ENCODE measurements around the gene DLX2.
"Not testable (repeated sequence)": the region's sequence is repeated elsewhere in the genome, so short reads cannot be mapped to it uniquely, and the experiment has no call there.

DLX2 gene

DNA sequence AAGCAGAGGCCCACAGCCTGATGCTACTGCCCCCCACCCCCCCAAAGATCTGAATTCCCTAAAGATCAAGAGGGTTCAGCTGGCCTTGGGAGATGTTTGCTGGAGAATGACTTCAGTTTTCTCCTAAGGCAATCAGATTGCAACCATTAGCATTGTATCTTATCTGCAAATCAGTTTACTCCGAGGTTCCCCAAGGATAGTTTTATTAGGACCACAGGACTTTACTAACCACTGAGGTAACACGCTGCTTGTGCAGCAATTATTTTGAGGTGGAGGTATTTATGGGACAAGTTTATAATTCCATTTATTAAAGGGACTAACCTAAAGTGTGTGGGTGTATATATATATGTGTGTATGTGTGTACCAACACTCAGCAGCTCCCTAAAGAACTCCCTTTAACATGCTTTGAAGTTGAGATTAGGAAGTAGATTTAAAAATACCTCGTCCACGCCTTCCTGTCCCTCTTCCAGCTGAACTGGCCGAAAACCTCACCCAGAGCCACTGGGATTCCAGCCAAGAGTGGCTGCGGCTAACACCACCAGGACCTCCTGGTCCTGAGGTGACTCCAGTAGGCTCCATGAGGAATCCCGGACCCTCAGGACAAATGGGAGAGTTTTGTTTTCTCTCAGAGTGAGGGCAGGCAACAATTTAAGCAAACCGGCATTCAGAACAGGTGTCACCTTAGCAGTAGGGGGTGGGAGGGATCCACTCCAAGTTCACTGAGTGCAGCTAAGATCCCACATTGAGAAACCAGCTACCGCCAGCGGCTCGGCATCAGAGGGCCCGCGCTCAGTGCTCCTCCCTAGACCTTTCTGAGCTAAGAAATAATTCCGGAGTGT, 20.4 kb downstream of the DLX2 start:
- DNase-seq = no peak

DNA sequence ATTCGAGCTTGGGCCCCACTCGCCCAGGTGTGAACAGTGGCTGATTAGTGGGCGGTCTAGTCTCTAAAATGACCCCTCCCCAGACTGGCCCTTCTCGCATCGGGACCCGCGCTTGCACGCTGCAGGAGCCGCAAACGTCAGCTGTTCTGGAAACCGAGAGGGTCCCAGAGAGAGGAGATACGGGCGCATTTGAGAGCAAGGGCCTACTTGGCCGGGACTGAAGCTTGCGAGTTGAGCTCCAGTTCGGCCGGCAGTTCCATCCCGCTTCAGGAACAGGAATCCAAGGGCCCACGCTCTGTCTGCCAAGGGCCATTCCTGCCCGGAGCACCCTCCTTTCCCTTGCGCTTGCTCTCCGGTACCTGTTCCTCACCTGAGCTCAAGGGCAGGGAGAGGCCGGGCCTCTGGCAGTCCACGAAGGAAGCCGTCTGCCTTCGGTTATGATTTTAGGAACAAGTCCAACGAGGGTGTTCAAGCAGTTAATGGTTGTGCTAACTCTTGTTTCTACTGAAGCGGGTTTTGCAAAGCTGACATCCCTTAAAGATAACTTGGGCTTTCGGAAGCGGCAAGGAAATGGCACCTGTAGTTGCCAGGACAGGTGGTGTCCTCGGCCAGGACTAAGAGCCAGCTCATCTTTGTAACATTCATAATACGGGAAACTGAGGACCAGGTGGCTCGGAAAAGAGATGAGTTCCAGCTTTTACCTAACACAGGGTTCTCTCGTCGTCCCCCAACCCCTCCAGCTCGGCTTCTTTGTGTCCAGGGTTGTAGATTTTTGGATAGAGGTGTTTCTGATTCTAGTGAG, 21.3 kb downstream of the DLX2 start:
- no peak for DNase-seq

DNA sequence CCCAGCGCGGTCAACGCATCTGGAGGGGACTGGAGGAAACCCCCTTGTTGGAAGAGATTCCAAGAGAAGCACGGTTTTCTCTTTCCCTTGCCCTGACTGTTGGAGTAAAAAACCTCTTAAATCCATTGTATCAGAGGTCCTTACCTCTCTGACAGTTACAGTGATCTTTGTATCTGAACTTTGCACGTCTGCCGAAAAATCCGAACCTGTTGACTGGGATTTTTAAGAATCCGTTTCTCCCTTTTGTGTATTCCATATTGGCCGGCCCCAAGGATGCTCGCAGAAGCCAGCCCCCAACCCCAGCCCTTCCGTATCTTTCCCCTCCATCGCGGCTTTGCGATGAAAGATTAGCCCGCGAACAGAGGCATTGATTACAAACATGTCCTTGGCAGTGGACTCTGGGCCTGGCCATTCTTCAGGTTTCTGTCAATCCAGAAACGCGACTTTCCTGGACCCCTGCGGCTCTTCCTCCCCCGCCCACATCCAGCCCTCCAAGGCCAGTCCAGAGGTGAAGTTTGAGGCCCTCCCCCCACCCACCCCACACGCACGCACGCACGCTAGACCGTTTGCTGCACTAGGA, 22.0 kb downstream of the DLX2 start:
- DNase-seq = no peak

DNA sequence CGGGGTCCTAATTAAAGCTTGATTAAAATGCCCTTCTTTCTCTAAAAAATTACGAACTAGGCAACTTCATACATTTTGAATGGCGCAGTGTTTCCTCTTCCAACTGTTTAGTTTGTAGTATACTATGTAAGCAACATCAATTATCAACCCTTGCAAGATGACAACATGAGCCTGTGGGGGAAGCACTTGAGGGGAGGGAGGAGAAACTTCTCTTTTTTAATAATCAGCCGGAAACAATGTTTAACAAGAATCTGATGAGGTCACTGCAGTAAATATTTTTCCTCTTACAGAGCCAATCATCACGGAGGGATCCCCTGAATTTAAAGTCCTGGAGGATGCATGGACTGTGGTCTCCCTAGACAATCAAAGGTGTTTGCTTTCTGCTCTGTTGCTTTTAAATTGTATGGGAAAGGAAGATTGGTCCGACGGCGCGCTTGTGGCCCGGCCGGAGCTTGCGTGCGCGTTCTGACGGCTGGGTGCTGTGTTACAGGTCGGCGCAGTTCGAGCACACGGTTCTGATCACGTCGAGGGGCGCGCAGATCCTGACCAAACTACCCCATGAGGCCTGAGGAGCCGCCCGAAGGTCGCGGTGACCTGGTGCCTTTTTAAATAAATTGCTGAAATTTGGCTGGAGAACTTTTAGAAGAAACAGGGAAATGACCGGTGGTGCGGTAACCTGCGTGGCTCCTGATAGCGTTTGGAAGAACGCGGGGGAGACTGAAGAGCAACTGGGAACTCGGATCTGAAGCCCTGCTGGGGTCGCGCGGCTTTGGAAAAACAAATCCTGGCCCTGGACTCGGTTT, 22.7 kb downstream of the DLX2 start:
- peak in 1 of 2 experiments; percentile 2 for DNase-seq

DNA sequence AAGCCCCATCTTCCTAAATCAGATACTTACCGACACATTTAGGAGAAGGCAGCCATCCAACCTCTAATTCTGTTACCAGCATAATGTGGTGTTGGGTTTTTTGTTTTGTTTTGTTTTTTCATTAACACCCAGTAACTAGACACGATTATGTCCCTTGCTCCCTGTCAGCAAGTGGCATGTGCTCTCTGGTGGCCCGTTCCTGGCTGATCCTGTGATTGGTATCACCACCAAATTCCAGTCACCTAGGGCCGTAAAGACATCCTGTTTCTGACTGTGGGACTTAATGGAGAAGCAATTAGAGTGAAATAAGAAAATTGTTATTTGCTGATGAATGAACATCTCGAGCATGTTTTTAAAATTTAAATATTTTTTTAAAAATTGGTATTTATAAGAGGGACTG, 23.3 kb downstream of the DLX2 start:
- DNase-seq = no peak

DNA sequence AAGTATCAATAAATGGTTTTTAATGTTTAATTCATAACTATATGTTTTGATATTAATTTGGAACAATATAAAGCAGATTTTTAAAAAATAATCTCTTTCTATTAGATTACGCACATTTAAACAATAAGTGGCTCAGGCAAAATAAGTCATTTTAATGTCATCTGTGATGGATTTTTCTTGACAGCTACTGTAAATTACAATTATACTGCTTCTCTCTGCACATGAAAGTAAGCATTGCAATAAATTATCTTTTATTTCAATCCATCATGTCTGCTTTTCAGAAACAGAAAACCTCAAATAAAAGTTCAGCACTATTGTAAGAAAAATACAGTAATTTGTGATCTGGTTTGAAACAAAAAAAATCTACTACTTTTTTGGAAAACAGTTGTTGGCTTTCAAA, 28.4 kb downstream of the DLX2 start:
- no peak for DNase-seq

DNA sequence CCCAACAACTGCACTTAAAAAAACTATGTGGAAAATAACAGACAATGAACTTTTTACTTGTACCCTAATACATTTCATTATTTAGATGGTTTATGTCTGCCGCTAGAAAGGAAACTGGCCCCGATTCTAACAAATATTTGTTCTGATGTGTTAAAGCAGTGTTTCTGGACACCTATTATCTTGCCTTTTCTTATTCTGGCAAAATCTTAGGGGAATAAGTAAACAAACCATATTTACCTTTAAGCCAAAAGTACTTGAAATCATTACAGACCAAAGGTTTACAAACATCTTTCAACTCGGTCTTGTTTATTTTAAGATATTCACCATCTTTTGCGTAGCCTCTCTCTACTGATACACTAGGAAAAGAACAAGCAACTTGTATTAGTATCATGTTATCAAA, 29.2 kb downstream of the DLX2 start:
- DNase-seq = no peak

DNA sequence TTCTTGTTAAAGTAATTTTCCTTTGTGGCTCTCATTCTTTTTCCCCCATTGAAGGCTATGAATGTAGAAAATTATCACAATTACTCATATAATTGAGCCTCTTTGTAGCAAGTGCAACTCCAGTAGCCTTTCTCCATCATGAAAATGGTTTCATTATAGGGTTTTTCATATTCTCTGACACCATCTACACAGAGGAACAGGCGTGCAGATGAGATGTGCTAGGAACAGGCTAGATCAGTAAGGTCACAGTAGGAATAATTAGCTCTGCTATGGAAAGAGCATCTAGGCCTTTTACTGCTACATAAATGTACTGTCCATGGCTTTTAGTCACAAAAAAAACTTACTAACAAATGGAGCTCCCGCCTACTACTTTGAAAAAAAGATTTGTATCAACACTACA, 30.0 kb downstream of the DLX2 start:
- no peak for DNase-seq

DNA sequence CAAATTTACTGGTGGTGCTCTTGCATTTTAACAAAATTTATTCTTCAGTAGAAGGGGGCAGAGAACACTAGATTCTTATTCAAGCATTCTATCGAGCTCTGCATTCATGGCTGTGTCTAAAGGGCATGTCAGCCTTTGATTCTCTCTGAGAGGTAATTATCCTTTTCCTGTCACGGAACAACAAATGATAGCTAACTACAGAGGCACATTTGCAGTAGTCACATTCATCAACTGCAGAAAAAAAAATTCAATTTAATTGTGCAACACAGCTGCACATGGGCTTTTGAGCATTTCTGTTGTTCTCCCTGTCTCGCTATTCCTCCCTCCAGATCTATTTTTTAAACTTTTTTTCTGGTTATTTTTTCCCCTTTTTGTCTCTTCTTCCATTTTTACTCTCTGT, 30.4 kb downstream of the DLX2 start:
- no peak for DNase-seq

DNA sequence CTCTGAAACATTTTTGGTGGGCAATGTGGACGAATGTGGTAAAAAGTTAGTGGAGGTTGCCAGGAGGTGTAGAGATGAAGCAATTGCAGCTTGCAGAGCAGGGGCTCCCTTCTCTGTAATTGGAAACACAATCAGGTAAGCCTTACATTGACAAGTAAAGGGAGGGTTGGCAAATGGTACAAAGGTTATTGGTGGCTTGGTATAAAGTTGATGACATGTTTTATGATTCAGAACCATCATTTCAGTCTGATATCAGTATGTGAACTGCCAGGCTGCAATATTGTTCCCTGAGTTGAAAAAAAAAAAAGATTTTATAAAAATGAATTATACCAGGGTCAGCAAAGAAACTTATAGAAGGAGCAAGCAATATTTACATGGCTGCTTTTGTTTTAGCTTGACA, 31.8 kb downstream of the DLX2 start:
- no peak for DNase-seq

DNA sequence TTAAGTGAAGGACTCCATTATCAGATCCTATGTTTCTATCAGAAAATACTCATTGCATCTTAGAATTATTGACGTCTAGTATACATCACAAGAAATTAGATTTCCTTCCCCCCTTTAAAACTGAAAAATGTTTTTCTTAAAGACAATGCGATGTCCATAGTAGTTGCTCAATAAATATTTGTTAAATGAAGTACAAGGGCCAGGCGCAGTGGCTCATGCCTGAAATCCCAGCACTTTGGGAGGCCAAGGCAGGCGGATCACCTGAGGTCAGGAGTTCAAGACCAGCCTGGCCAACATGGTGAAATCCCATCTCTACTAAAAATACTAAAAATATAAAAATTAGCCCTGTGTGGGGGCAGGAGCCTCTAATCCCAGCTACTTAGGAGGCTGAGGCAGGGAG, 34.8 kb downstream of the DLX2 start:
- DNase-seq = not testable (repeated sequence)

DNA sequence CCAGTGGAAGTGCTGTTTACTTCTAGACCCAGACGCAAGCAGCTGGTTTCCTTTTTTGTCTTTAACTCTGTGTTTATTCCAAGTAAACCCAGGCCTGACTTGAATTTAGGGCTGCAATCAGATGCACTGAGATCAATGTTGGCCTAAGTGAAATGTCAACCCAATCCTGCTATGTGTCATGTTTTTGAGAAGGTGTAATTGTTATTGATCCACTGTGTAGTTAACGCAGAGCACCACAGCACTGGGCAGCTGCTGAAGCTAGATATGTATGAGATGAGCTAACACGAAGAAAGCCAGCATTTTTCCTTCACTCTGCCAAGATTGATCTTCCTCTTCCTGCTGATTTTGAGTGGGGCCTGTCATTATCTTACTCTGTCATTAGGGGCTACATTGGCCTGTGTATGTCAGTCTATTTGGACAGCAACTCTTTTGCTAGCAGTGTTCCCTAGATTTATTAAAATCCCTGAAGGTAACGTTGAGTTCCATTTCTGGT, 36.3 kb downstream of the DLX2 start:
- DNase-seq = no peak

DNA sequence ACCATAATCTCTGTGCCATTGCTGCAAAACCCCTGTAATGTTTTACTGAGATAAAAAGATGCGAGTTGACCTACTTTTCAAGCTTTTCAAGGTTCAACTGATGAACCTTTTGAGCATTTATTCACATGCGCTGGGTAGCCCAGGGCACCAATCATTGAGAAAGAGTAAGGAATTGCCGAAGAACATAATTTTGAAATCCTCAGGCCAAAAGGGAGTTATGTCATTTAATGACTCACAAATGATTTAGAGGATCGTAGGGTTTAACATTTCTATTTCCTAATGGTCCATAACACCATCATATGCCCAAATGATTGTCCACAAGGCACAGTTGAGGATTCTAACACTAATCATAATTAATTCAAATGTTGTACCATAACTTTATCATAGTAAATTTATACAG, 37.6 kb downstream of the DLX2 start:
- no peak for DNase-seq

DNA sequence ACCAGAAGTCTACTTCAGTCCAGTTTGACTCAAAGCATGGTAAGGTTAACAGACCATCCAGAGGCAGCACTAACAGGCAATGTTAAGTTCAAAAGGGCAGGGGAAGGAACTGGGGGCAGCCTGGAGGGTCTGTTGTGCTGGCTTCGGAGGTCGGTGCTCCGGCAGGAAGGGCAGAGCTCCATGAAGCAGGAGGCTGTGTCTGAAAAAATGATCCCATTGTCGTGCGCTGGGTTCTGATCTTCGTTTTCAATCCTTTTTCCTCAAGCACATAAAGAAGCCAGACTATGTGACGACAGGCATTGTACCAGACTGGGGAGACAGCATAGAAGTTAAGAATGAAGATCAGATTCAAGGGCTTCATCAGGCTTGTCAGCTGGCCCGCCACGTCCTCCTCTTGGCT, 39.3 kb downstream of the DLX2 start:
- no peak for DNase-seq

DNA sequence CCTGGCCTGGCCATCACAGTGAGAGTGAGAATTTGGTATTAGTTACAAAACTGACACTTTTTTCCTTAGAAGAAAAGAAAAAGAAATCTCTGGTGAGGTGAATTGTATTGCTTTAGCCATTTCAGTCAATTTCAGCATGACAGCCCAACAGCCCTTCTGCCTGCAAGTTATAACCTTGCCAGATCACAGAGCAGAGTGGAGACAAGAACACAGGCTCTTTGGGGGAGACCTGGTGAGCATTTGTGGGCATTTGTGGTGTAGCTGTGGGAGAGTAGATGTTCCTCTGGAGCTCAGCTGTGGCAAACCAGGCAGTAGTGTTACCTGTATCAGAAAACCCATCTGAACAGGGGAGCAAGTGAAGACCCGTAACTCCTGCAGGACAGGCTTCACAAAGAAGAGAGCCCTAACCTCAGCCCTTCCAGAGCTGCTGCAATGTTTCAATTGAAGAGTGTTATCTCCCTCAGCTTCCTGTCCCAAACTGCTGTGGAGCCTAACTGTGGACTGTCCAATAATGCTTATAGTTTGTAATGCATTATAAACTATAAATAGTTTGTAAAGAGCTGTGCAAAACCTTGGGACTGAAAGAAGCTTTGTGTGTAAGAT, 40.2 kb downstream of the DLX2 start:
- DNase-seq = no peak

DNA sequence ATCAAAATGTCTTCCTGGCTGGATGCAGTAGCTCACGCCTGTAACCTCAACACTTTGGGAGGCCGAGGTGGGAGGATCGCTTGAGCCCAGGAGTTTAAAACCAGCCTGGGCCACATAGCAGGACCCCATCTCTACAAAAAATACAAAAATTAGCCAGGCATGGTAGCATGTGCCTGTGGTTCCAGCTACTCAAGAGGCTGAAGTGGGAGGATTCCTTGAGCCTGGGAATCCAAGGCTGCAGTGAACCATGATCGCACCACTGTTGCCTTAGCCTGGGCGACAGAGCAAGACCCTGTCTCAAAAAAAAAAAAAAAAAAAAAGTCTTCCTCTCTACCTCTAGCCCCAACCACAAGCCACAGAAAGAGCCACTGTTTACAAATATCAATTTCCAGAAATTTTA, 42.6 kb downstream of the DLX2 start:
- not testable (repeated sequence) for DNase-seq

DNA sequence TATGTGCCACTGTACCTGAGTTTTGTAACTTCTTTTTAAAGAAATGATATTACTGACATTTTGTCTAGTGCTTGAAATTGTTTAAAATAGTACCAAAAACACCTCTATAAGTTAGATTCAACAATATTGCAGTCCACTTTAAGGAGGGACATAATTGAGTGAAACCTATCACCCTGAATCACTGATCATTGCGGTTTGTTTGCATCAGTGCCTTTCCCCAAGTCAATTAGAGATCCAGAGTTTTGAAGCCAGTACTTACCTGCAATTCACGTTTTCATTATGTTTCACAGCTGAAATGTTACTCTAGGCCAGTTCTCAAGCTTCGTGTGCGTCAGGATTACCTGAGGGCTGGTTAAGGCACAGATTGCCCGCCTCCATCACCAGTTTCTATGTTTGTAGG, 44.0 kb downstream of the DLX2 start:
- no peak for DNase-seq

DNA sequence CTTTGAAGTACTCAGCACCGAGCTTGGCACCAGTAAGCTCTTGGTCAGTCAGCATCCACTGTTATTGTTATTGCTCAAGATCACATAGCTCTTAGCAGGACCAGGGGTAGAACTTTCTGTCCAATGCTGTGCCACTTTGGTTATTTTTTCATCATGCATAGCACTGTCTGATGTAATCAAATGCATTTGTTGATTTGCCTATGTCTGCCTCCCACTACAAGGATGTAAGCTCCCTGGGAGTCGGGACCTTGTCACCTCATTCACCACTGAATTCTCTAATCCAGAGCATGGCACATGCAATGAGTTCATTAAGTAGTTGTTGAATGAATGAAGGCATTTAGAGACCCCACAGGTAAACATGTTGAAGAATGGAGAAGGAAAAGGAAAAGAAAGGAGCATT, 46.4 kb downstream of the DLX2 start:
- no peak for DNase-seq

DNA sequence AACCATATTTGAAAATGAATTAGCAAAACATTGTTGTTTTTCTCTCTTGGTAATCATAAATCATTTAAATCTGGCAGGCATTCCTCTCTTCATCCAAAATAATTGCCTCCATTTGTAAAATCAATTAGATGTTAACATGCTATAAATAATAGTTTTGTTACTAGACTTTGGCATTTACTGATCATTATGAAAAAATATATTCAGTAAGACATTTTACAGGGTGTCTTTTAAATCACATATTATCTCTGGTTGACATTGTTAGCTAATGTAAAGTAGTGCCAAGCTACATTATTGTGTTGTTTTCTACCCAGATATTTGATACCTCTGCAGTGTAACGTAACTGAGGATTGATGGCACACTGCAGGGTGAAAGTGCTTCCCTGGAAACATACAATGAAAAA, 49.2 kb downstream of the DLX2 start:
- DNase-seq = no peak

DNA sequence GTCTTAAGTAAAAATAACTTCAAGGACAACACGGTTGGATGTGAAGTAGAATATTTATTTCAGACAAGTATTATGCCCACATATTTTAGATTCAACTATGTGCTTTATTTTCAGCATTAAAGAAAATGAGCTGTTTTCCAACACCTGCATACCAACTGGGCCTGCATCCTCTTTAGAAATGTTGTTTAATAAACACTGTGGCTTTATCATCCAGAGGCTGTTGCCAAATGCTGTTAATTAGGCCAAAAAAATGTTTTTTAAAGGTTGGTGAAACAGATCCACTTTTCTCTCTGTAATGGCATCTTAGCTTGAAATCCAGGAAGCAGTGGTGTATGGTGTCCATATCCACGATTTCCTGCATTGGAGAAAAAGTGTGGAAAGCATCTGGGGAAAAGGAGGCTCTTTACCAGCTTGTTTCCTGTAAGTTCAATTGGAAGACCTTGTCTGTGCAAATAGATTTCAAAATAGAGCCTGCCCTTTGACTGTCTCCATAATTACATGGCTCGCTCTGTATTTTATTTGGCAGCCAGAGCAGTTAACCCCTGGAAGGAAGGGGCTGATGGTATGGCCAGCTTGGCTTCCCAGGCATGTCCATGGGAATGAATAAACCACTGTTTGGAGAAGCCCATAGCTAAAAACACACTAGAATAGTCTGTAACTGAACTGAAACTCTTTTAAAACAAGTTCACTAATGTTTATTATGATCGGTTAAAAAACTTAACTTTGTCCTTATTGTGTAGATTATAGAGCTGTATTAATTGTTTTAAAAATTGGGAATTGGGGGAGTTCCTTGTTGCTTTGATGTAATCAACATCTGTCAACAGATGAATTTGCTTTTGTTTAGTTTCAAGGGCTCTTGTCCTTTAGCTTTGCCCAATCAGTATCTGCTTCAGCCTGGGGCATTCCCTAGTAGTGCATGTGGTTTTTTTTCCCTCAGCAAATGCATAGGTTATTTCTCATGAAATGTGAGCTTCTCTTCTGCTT, 50.4 kb downstream of the DLX2 start:
- DNase-seq = no peak

DNA sequence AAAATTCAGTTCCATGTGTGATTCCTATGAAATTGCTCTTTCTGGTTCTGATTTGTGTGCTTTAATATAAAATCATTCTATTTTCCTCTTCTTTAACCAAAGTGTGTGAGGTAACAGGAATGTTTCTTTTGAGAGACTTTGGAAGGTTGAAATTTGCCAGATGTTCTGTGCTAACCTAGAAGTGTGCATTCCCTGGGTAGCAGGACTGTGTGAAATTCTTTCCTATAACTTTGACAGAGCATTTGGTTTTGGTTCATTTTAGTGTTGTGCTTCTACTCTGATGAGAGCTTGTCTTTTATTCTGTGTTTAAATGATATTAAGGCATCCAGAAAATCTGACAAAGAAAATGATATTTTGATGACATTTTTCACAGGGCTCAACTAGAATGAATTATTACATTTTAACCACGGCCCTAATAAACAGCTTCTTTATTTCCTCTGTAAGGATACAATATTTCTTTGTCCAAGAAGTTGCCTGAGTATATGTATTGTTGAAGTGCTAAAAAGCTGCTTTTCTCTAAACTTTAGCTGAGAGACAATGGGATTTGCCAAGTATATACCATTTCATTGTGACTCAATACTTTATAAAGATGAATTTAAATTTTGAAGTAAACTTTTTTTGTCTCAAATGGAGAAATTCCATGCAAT, 52.1 kb downstream of the DLX2 start:
- DNase-seq = no peak
